HuH-7.5 (cell line): Measurements from ENCODE around the gene MID1.
"Not testable (repeated sequence)": the region's sequence is repeated elsewhere in the genome, so short reads cannot be mapped to it uniquely, and the experiment has no call there.

ENCODE experiments used
- DNase-seq: peaks from one replicate; pipeline ENCODE4 v3.0.0; 2011; ENCODE audit warnings: low spot score

The MID1 gene

DNA sequence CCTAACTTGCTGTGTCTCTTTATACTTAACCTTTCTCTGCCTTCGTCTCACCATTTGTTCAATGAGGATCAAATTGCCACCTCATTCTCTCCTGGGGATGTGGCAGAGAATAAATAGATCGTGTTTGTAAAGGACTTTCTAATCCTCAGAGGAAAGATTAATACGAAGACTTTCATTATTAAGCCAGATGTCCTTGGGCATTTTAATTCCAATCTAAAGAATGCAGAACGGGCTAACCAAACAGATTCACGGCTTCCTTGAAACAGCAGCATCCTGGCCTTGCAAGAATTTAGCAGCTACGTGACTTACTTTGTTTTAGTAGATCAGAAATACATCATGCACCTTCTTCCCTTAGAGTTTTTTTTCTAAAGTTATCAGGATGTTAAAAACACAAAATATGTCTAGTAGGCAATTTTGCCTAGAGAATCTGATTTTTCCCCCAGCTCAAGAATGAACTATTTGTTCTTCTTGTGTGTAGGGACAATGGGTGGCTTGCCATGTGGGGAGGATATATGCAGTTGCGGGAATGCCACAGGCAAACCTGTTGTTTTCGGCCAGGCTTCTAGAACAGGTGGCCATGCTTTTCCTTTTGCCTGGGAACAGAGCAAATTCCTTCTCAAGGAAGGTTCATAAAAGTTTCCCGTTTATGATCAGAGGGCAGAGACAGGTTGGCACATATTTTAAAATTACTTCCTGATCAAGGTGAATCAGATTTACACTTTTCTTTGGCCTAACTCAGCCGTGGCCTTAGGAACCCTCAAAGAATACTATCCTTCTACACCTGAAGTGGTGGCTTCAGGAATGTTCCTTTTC, 3.0 kb downstream of the MID1 start:
- no peak for DNase-seq

DNA sequence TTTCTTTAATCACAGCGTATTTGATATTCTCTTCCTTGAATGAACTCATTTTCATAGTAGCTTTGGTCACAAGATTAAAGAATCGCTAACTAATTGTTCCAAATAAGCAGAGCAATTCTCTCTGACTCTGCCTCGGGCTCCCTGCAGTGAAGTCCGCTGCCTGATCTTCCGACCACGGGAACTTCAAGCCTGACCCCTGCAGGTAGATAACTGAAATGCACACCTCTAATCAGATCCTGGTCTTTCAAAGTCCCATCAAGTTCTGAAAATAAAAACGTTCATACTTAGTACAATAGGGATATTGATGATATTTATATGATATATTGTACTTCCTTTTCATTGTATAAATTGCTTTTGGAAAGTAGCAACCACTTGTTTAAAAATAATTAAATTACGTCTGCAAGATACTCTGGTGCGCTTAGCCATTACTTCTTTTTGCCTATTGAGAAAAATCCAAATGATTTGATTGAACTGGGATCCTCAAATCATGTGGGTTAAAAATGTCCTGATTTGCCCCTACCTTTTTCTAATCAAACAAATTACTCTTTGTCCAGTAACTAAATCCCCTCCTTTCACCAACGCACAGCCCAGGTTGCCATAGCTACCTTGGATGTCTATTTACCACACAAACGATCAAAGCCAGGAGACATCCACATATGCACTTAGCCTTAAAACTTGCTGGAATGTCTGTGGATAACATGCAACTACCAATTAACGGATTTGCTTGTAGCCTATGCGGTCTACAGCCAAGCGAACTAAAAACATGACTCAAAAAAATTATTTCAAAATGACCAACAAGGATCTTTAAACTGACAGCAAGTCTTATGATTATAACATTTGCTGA, 4.2 kb downstream of the MID1 start:
- peak; percentile 19 for DNase-seq

GRCh38 chrX:10612215-10612614, 8.2 kb downstream of the MID1 start:
- DNase-seq: no peak

DNA sequence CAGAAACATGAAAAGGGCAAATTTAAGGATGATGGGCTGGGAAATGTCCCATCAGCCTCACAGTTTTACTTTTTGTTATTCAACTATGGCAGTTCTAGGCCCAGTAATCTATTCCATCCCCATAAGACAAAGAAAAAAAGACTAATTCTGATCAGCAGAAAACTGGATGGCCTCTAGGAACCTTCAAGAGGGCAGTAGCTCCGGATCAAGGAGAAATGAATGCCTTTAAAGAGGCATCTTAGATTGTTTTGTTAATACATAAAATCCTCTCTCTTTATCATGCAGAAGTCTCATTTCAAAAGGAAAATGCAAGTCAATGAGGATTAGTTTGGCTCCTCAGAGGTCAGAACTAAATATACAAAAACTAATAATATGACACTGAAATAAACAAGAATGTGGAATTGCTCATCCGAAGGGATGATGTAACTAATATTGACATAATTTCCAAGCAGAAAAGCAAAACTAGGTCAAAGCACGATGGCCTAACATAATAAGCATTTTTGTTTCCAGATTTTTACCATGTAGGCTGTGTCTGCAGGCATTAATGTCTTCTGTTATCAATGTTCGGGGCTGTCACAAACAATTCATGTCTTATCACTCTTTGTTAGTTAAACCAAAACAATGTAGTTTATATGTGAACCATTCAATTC, 8.8 kb downstream of the MID1 start:
- no peak for DNase-seq

DNA sequence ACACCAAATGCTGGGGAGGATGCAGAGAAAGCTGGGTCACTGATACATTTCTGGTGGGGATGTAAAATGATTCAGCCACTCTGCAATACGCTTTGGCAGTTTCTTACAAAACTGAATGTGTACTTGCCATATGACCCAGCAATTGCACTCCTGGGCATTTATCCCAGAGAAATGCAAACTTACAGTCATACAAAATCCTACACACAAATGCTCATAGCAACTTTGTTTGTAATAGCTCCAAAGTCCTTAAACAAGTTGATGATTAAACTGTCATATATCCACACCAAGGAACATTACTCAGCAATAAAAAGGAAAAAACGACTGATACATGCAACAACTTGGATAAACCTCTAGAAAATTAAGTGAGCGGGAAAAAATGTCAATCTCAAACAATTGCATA, 12.3 kb downstream of the MID1 start:
- no peak for DNase-seq

DNA sequence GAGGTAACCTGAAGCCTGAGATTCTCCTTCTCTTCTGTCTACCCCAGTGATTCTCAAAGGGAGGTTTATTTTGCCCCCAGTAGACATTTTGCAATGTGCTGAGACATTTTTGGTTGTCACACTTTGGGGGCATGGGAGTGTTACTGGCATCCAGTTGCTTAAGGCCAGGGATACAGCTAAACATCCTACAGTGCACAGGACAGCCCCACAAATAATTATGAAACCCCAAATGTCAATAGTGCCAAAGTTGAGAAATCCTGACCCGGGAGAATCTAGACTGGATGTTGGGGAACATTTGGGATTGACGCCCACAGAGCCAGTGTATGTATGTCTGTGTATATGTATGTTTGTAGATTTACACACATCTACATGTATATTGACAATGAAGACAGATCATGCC, 13.2 kb downstream of the MID1 start:
- no peak for DNase-seq

DNA sequence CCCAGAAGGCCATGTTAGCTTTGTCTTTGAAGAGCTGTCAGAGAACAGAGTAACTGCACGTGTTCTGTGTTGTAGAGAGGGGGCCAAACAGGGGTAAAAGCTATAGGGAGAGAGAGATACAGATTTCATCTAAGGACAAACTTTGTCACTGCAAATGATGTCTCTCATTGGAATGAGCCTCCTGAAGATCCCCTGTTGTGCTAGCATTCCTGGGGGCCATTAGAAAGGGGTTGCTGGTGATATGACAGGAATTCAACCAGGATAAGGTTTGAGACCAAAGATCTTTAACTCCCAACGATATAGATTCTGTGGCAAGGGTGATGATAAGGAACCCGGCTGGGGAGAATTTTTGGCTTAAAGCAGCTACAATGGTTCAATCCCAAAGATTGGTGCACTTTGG, 16.8 kb downstream of the MID1 start:
- no peak for DNase-seq

DNA sequence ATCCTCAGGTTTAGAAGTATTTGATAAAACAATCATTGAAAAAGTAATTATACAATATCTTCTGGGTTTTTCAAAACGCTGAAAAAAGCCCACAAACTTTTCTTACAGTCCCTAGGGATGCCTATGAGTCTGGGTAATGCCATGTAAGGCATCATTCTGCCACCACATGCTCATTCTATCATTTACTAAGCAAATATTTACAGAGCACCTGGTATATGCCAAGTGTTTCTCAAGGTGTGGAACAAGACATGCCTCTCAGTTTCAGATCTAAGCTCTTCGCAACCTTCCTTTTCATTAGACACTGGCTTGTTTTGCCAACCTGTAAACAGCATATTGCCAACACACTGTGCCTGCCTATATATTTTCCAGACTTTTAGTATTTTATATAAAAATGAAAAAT, 17.7 kb downstream of the MID1 start:
- DNase-seq: no peak

DNA sequence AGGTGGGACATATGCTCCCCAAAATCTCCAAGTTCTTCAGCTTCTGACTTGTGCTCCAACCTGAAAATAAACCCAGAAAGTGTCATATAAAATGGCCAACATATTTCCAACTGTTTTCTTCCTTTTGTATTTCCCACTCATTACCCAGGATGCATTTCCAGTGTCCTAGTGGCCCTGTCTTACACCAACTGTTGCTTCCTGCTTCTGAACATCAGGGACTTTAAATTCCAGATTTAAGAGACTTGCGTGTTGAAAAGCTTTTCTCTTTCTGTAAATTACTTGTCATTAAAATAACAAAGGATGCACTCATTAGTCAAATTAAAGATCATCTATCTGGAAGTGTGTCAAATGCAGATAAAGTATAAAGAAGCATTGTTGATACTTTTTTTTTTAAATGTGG, 19.9 kb downstream of the MID1 start:
- DNase-seq: no peak

DNA sequence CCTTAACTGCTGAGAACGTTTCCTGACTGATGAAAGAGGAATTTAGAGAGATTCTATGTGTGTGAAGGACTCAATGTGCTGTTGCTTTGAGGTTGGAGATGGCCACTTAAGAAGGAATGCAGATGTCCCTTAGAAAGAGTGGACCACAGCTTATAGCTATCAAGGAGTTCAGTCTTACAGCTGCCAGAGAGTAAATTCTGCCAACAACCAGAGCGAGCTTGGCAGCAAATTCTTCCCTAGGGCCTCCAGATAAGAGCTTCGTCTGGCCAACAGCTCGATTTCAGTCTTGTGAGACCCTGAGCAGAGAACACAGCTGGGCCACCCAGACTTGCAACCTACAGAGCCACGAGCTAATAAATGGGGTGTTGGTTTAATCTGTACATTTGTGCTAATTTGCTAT, 21.8 kb downstream of the MID1 start:
- no peak for DNase-seq

- DNase-seq: no peak
Measured at GRCh38 chrX:10597871-10598270, 22.5 kb downstream of the MID1 start.

GRCh38 chrX:10591363-10592335, 28.7 kb downstream of the MID1 start:
- no peak for DNase-seq

GRCh38 chrX:10589787-10590186, 30.6 kb downstream of the MID1 start:
- not testable (repeated sequence) for DNase-seq

DNA sequence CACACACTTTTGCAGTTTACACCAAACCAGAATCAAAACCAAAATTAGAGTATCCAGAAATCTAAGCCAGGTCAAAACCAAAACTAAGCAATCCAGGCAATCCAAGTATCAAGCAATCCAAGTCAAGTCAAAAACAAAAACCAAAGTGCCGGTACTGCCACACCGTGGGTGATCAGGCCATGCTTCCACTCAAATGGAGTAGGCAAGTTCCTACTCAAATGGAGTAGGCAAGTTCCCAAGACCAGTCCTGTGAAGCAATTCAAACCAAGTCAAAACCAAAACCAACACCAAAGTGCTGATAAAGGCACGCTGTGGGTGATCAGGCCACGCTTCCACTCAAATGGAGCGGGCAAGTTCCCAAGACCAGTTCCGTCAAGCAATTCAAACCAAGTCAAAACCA, 31.3 kb downstream of the MID1 start:
- no peak for DNase-seq

- DNase-seq: not testable (repeated sequence)
Measured at GRCh38 chrX:10584882-10585281, 35.5 kb downstream of the MID1 start.

- DNase-seq: no peak
Measured at GRCh38 chrX:10582945-10583344, 37.4 kb downstream of the MID1 start.

GRCh38 chrX:10582215-10582733, 38.1 kb downstream of the MID1 start:
- DNase-seq: no peak

DNA sequence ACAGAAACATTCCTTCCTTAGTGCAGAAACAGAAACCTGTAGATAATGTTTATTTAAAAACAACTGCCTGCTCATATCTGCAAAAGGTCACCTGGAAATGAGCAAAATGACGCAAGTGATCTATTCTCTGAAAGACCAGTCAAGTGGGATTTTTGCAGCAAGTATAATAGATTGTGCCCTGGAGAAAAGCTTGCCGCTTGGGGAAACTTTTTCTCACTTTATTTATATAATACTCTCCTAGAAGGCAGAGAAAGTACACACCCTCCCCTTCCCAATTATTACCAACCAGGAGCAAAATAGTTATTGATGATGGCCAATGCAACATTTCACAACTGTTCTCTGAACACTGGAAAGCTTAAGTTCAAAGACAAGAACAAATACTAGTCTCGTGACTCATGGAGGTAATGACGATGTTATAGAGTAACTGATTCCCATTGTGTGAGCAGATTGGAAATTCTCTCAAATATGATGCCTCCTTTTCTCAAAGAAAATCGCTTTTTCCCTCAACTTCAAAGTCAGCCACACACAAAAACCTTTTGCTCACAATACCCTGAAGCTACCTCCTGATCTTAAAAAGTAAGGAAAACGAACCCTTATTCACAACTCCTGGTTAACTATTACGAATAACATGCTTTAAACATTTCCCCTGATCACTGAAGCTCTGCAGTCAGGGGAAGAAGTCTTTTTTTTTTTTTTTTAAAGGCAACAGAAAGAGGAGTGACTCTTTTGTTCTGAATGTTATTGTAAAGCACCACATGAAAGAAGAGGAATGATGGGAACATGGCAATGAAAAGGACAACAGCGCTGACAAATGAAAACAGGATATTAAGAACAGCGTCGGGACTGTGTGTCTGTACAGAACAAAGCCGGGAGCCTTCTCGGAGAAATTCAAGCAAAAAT, 41.0 kb downstream of the MID1 start:
- DNase-seq: peak; percentile 5

- DNase-seq: no peak
Measured at GRCh38 chrX:10578527-10578926, 41.9 kb downstream of the MID1 start.

GRCh38 chrX:10577853-10578252, 42.5 kb downstream of the MID1 start:
- DNase-seq: no peak
